CD14-positive monocyte (primary cell): Measurements from ENCODE around the gene UST. TPM values are rescaled to one million over a fixed set of nuclear protein-coding genes. Genes with fewer than 3 reads are reported as not detected.
A peak's percentile ranks its signal among the peaks of the same experiment; 100 is the strongest.

ENCODE experiments used
- DNase-seq, 3 donors: peaks; one replicate each; pipeline ENCODE4 v3.0.0-alpha.2; 2011 to 2022
- H2AFZ ChIP-seq: 2 replicates; pipeline ENCODE4 v1.6.0; 2012; ENCODE audit warnings: mild to moderate bottlenecking, low read depth, low read length, inconsistent platforms; ENCODE audit not compliant: insufficient read depth, poor library complexity, severe bottlenecking
- H3K27ac ChIP-seq, 2 donors: 1 replicate in 1 of 2; 2 replicates in 1 of 2; pipeline ENCODE4 v1.5.1; 2012 to 2013; ENCODE audit warnings: low read length in 2 of 2, control low read depth in 1 of 2, inconsistent platforms in 1 of 2, low read depth in 1 of 2, mild to moderate bottlenecking in 1 of 2
- H3K27me3 ChIP-seq, 2 donors: one replicate each; pipeline versions ENCODE4 v1.6.0 to v1.6.1; 2011 to 2013; ENCODE audit warnings: low read length in 2 of 2; ENCODE audit not compliant: control insufficient read depth in 2 of 2, insufficient read depth in 2 of 2
- H3K36me3 ChIP-seq, 2 donors: replicated peaks in 1 of 2; 1 replicate in 1 of 2; 2 replicates in 1 of 2; pipeline versions ENCODE4 v1.5.1 to v1.6.1; 2012 to 2013; ENCODE audit warnings: low read length in 2 of 2, control low read depth in 1 of 2, inconsistent platforms in 1 of 2, mild to moderate bottlenecking in 1 of 2; ENCODE audit not compliant: insufficient read depth in 2 of 2, control insufficient read depth in 1 of 2
- H3K4me1 ChIP-seq, 2 donors: 1 replicate in 1 of 2; 2 replicates in 1 of 2; pipeline versions ENCODE4 v1.5.1 to v1.6.1; 2012 to 2013; ENCODE audit warnings: low read length in 2 of 2, control low read depth in 1 of 2, inconsistent platforms in 1 of 2, mild to moderate bottlenecking in 1 of 2, moderate library complexity in 1 of 2; ENCODE audit not compliant: insufficient read depth in 2 of 2, control insufficient read depth in 1 of 2
- H3K4me2 ChIP-seq: replicated peaks from 2 replicates; pipeline ENCODE3; 2012; ENCODE audit warnings: low read length, moderate library complexity, mild to moderate bottlenecking; ENCODE audit not compliant: poor library complexity, severe bottlenecking; ENCODE audit errors: extremely low read depth
- H3K4me3 ChIP-seq, 3 experiments: fragments of 200-600 bp in 1 of 3; sonication (generic) in 1 of 3; replicated peaks in 1 of 3; 1 replicate in 2 of 3; 2 replicates in 1 of 3; pipeline ENCODE4 v1.5.1; 2011 to 2013; ENCODE audit warnings: low read length in 3 of 3, mild to moderate bottlenecking in 3 of 3, control low read depth in 2 of 3, low read depth in 2 of 3, inconsistent platforms in 1 of 3, moderate library complexity in 1 of 3
- H3K79me2 ChIP-seq: 2 replicates; pipeline ENCODE4 v1.6.0; 2012; ENCODE audit warnings: mild to moderate bottlenecking, control low read depth, inconsistent platforms, low read length, moderate library complexity; ENCODE audit not compliant: insufficient read depth
- H3K9ac ChIP-seq: 2 replicates; pipeline ENCODE4 v1.6.0; 2017; ENCODE audit warnings: low read length, mild to moderate bottlenecking; ENCODE audit not compliant: insufficient read depth, poor library complexity, severe bottlenecking
- H3K9me3 ChIP-seq, 2 donors: replicated peaks in 1 of 2; 1 replicate in 1 of 2; 2 replicates in 1 of 2; pipeline versions ENCODE4 v1.5.1 to v1.6.1; 2012 to 2013; ENCODE audit warnings: low read length in 2 of 2, control low read depth in 1 of 2; ENCODE audit not compliant: control insufficient read depth in 1 of 2, insufficient read depth in 1 of 2
- H4K20me1 ChIP-seq: 2 replicates; pipeline ENCODE4 v1.6.0; 2012; ENCODE audit warnings: mild to moderate bottlenecking, low read length, control low read depth, moderate library complexity; ENCODE audit not compliant: insufficient read depth
- H3K27ac Mint-ChIP-seq, 7 donors: one replicate each; pipeline ENCODE4 v1.8.0; 2020; ENCODE audit warnings: mild to moderate bottlenecking in 7 of 7, mixed read lengths in 7 of 7, moderate library complexity in 6 of 7, inconsistent platforms in 2 of 7
- H3K27me3 Mint-ChIP-seq, 3 donors: one replicate each; pipeline ENCODE4 v1.8.0; 2021 to 2022; ENCODE audit warnings: low read depth in 3 of 3, mild to moderate bottlenecking in 3 of 3, mixed read lengths in 3 of 3, moderate library complexity in 3 of 3, inconsistent platforms in 1 of 3
- H3K36me3 Mint-ChIP-seq, 2 donors: one replicate each; pipeline ENCODE4 v1.8.0; 2020; ENCODE audit warnings: mixed read lengths in 2 of 2, inconsistent platforms in 1 of 2, mild to moderate bottlenecking in 1 of 2
- H3K4me1 Mint-ChIP-seq: one replicate; pipeline ENCODE4 v1.8.0; 2020; ENCODE audit warnings: mild to moderate bottlenecking, mixed read lengths
- H3K4me3 Mint-ChIP-seq, 2 donors: one replicate each; pipeline ENCODE4 v1.8.0; 2020; ENCODE audit warnings: mild to moderate bottlenecking in 2 of 2, mixed read lengths in 2 of 2, moderate library complexity in 1 of 2
- H3K9me3 Mint-ChIP-seq, 7 donors: one replicate each; pipeline ENCODE4 v1.8.0; 2020 to 2022; ENCODE audit warnings: mixed read lengths in 7 of 7, mild to moderate bottlenecking in 6 of 7, moderate library complexity in 6 of 7, inconsistent platforms in 2 of 7
- WGBS: methylation state at CpG from one replicate; pipeline ENCODE4 v1.1.5; 2013; ENCODE audit warnings: missing lambda C conversion rate; ENCODE audit not compliant: insufficient coverage; 5-methylcytosine and 5-hydroxymethylcytosine counted together
- intact Hi-C, 2 donors: fragments of 100-400 bp; cut with micrococcal nuclease; formaldehyde crosslinking; loops; one replicate each; pipeline versions ENCODE4 v1.15.0 to v1.15.1; 2023
- polyA plus RNA-seq, 3 donors: library from polyadenylated mRNA; depleted of rRNA in 1 of 3; unstranded in 2 of 3; stranded (reverse) in 1 of 3; fragments of 300-500 nt in 2 of 3; fragments of >200 nt in 1 of 3; fragmentation: Illumina TruSeq in 2 of 3; gene quantifications; 1 replicate in 2 of 3; 2 replicates in 1 of 3; pipeline ENCODE4 v1.2.3, GENCODE V29; 2012 to 2021
- TF ChIP-seq, protein P1 (sequence below): fragments of 200-600 bp; IDR thresholded peaks from one replicate; pipeline ENCODE4 v1.8.0; 2022; ENCODE audit warnings: antibody characterized with exemption, mild to moderate bottlenecking

Gene UST
- polyA plus RNA-seq, 3 donors = 0.33 to 0.53 (median 0.48) TPM

DNA sequence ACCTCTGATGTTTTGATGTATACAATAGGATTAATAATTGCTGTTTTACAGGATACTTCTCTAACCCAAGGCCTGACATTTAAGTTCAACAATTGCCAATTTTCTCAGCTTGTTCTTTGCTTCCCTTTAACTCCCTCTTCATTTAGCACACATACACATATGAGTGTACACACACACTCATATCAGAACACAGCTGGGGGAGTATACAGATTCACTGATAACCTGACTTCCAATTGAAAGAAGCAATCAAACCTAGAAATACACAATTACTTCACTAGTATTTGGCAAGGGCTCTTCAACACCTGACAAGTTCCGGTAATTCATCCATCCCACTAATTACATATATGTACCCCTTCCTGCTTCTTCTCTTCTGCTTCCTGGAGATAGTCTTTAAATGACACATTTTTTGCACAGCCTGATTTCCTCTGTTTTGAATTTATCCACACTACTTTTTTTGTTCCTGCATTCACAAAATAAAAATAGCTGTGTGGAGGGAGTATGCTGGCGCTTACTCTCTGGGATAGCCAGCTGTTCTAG is 11.2 kb downstream of the UST start:
- Histone ChIP-seq H3K4me1 (peaks cover 44 to 45% of the 10 kb centered on the region in 2 donors), H3K4me3 (peak overlapping the region in 1 of 3 experiments; percentile 29), H3K9me3 (no peaks in the 10 kb centered on the region), H3K27me3 (no peaks in the 10 kb centered on the region), H3K9ac (no peak overlapping the region), H2AFZ (no peak overlapping the region), H3K36me3 (no peaks in the 10 kb centered on the region), H4K20me1 (no peaks in the 10 kb centered on the region), H3K27ac (peak overlapping the region in 1 of 2 donors; percentile 72), H3K79me2 (no peaks in the 10 kb centered on the region), H3K4me2 (peak overlapping the region; percentile 29)
- H3K4me1 Mint-ChIP-seq = peaks cover 44% of the 10 kb centered on the region
- intact Hi-C loops = no loop called here
- TF ChIP-seq, protein P1, sequence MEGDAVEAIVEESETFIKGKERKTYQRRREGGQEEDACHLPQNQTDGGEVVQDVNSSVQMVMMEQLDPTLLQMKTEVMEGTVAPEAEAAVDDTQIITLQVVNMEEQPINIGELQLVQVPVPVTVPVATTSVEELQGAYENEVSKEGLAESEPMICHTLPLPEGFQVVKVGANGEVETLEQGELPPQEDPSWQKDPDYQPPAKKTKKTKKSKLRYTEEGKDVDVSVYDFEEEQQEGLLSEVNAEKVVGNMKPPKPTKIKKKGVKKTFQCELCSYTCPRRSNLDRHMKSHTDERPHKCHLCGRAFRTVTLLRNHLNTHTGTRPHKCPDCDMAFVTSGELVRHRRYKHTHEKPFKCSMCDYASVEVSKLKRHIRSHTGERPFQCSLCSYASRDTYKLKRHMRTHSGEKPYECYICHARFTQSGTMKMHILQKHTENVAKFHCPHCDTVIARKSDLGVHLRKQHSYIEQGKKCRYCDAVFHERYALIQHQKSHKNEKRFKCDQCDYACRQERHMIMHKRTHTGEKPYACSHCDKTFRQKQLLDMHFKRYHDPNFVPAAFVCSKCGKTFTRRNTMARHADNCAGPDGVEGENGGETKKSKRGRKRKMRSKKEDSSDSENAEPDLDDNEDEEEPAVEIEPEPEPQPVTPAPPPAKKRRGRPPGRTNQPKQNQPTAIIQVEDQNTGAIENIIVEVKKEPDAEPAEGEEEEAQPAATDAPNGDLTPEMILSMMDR = no peak
- peak in 2 of 3 donors; percentile 27 to 48 for DNase-seq
- peak overlapping the region; percentile 83 to 91 (median 86) for H3K27ac Mint-ChIP-seq
- peaks cover 0 to 2% (median 0%) of the 10 kb centered on the region in 7 donors for H3K9me3 Mint-ChIP-seq
- H3K4me3 Mint-ChIP-seq = peak overlapping the region in 1 of 2 donors; percentile 42
- peaks cover 4 to 10% (median 9%) of the 10 kb centered on the region in 3 donors for H3K27me3 Mint-ChIP-seq
- WGBS = 0% methylated on average over 1 of the region's 2 CpGs
- H3K36me3 Mint-ChIP-seq = no peaks in the 10 kb centered on the region

DNA sequence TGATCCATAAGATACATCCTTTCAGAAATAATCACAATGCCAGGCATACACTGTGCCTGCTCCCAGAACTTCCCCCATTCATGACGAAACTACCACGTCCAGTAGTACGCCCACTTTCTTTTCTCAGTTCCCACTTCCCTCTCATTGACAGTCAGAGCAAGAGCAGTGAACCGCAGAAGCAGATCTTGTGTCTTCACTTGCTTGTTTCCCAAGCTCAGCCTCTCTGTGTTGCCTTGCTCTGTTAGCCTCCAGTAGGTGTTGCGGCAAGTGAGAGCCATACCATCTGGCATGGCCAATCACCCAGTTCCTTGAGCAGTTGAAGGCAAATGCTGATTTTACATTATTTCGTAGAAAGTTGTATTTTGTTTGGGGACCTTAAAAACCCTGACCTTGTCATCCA is 11.7 kb downstream of the UST start:
- TF ChIP-seq, protein P1 = no peak
- no peaks in the 10 kb centered on the region for H4K20me1 ChIP-seq
- Mint-ChIP-seq H3K27me3 (peaks cover 5 to 14% (median 14%) of the 10 kb centered on the region in 3 donors), H3K4me1 (peaks cover 44% of the 10 kb centered on the region), H3K27ac (peak overlapping the region; percentile 83 to 91 (median 86)), H3K9me3 (peaks cover 0 to 2% (median 0%) of the 10 kb centered on the region in 7 donors), H3K36me3 (no peaks in the 10 kb centered on the region), H3K4me3 (peak overlapping the region in 1 of 2 donors; percentile 65)
- DNase-seq = peak; percentile 87 to 92 (median 92)
- peak overlapping the region; percentile 6 for H2AFZ ChIP-seq
- intact Hi-C loops = no loop called here
- H3K9me3 ChIP-seq = no peaks in the 10 kb centered on the region
- H3K9ac ChIP-seq = no peak overlapping the region
- peak overlapping the region in 1 of 3 experiments; percentile 29 for H3K4me3 ChIP-seq
- H3K4me1 ChIP-seq = peaks cover 44 to 45% of the 10 kb centered on the region in 2 donors
- H3K27me3 ChIP-seq = peaks cover 0 to under 1% of the 10 kb centered on the region in 2 donors
- no peaks in the 10 kb centered on the region for H3K36me3 ChIP-seq
- 0% methylated on average over 5 of the region's 6 CpGs for WGBS
- H3K79me2 ChIP-seq = no peaks in the 10 kb centered on the region
- H3K4me2 ChIP-seq = peak overlapping the region; percentile 29
- peak overlapping the region; percentile 70 to 72 for H3K27ac ChIP-seq
